ENCODE measurements around the gene PER2.
"Not testable (repeated sequence)": the region's sequence is repeated elsewhere in the genome, so short reads cannot be mapped to it uniquely, and the experiment has no call there.

PER2 gene

DNA sequence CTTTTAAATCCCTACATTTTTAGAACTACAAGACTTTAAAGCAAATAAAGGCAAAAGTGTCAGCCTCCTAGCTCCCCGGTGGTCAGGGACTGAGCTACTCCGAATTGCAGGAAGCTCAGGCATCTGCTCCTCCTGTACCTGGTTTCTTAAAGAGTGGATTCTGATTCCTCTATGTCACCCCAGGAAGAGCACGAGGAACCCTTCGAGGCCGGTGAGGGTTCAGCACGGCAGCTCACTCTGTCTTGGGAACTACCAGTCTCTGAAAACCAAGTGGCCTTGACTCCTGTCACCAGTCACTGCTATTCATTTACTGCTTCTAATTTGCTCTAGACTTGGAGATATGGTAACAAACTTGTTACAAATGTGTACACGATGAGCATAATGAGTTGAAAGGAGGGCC lies 2.3 kb downstream of the PER2 start:
- ATAC-seq: no peak

DNA sequence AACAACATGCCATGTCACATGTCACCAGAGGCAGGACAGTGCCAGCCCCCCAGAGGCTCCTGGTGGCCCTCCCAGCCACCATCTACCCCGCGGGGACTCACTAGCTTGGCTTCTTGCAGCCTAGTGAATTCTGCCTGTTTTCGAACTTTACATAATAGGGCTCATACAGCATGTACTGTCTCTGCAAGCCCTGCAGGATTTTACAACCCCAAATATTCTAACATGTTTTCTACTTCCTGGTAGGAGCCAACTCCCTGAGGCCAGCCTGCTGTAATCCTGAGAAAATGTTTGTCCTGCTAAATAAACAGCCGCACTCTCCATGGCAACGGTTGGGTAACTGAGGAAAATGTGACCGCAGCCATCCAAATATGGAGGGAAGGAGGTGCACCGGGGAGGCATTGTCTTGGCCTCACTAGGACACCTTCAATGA lies 2.7 kb downstream of the PER2 start:
- ATAC-seq: no peak

DNA sequence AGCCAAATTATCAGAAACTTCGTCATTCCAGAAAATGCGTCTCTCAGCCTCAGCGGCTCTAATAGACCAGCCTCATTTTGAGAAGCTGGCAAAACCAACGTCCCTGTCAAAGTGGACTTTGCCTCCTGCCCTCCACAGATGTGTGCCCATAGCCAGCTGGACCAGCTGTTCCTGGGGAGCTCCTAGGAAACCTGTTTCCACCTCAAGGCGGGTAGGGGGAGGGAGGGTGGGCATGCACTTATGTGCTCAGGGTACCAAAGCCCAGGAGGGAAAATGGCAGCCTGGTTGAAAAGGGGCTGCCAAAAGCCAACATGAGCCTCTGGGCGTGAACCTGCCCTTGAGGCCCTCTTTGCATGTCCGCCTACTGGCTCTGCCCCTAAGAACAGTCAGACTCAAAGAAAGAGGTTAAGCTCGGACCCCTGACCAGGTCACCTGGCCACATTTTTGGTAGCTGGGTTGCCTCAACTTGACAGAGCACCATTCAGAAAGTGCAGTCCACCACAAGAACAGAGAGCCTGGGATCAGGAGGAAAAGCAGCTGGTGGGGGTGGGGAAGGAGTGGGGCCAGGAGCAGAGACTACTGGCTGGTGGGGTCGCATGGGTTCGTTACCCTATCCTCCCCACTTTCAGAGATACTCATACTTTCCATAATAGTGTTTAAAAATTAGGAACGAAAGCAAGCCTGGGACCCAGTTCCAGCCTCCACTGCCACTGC lies 3.5 kb downstream of the PER2 start:
- ATAC-seq: no peak

GRCh38 chr2:238282861-238283738 lies 5.3 kb downstream of the PER2 start:
- ATAC-seq: no peak

- ATAC-seq: no peak
These were observed 6.5 kb downstream of the PER2 start for GRCh38 chr2:238281826-238282480.

DNA sequence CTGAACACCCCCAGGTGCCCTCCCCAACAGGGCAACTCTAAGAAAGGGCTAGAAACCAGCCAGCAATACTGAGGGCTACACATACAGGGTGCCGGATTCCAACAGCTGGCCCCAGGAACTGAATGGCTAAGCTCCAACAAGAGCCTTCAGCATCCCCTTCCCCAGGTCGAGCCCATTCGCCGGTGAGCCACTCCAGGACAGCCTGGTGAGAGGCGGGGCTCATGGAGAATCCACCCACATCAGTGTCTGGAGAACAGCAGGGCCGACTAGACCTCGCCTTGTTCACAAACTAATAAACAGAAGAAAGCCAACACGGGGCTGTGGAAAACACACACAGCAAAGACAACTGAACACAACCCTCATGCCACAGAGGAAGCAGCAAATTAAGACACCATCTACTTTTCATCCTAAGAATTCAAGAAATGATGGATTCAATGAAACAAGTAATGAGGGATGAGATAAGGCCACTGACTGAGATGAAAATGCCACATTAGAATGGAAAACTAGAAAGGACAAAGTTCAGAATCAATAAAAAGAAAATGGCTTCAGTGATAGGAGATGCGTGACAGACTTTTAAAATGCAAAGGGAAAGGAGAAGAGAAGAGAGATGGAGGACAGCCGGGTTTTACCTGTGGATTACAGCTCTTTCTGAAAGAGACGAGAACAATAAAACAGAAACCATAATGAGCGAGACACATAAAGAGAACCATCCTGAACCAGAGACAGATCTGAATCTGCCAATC lies 8.2 kb downstream of the PER2 start:
- no peak for ATAC-seq

GRCh38 chr2:238279324-238279682 lies 9.1 kb downstream of the PER2 start:
- ATAC-seq: no peak

DNA sequence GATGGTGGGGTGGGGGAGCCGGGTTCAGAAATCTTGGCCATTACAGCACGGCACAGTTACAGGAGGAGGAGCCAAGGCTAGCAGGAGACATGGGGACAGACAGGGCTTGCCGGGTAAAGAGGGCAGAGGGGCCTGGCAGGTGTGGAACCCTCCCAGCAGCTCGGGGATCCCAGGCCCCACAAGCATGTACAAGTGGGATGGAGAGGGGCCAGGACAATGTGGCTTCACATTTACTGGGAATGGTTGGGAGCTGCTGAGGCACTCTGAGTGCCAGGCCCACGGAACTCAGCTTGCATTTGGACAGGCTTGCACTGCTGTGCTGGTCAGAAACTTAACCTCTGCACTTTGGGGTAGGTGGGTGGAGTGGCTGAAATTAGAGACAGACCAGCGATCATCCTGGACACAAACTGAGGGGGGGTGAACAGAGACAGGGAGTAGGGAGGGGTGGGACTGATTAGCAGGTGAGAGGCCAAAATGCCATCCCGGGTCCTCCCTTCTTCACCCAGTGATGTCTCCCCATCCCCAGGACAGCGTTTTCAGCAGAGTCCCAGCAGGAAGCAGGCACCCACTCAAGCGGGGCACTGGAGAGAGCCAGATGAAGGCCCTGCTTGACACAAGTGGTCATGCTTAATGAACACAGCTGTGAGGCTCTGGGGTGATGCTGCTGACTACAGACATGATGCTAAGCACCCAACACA lies 9.6 kb downstream of the PER2 start:
- no peak for ATAC-seq

GRCh38 chr2:238277695-238278094 lies 10.7 kb downstream of the PER2 start:
- no peak for ATAC-seq

DNA sequence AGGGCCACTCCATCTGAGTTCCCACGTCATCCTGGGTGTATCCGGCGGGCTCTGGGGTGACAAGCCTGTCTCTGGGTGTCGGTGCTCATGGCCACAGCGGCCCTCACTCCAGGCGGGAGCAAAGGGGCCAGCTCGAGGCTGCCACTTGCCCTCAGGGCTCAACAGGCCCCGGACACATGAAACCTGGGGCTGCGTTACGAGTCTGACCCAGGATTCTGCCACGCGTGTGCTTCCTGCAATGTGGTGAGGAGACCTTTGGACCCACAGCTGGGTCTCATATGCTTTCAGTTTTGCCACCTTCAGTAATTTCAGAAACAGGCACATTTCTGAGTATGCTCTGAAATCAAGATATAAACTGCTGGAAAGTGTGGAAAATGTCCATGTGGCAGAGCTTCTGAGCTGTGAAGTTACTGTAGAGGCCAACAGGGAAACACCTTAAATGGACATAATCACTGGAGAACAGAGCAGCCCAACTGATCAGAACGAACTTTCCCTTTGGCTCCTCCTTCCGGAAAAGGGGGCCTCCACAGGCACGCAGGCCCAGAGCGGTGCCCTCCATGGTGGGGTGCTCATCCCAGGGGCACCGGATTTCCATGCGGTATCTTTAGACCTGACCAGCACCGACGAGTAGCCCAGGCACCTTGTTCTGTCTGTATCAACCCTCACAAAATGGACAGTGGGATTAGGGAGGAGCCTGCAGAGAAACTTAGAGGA lies 14.1 kb downstream of the PER2 start:
- no peak for ATAC-seq

DNA sequence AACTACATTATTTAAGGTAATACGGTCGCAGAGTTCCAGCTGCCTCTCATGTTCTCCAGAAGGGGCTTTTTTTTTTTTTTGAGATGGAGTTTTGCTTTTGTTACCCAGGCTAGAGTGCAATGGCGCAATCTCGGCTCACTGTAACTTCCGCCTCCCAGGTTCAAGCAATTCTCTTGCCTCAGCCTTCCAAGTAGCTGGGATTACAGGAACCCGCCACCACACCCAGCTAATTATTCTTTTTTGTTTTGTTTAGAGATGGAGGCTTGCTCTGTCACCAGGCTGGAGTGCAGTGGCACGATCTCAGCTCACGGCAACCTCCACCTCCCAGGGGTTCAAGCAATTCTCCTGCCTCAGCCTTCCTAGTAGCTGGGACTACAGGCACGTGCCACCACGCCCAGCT lies 15.0 kb downstream of the PER2 start:
- ATAC-seq: not testable (repeated sequence)

GRCh38 chr2:238272156-238272555 lies 16.3 kb downstream of the PER2 start:
- ATAC-seq: no peak

DNA sequence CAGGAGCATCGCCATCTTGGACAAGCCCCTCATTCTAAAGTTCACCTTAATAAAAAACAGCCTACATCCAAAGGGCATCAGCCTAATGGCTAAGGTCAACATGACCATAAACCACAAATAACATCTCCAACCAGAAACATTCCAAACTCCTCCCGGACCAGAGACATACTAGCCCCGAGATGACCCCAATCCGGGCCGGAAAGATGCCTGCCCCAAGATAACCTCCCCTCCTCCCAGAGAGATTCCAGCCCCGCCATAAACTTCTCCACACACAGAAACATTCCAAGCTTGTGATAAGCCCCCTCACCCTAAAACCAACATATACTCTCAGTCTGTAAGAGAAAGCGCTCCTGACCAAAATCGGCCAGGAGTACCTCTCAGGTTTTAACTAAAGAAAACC lies 16.7 kb downstream of the PER2 start:
- ATAC-seq: not testable (repeated sequence)

GRCh38 chr2:238271061-238271554 lies 17.3 kb downstream of the PER2 start:
- no peak for ATAC-seq

DNA sequence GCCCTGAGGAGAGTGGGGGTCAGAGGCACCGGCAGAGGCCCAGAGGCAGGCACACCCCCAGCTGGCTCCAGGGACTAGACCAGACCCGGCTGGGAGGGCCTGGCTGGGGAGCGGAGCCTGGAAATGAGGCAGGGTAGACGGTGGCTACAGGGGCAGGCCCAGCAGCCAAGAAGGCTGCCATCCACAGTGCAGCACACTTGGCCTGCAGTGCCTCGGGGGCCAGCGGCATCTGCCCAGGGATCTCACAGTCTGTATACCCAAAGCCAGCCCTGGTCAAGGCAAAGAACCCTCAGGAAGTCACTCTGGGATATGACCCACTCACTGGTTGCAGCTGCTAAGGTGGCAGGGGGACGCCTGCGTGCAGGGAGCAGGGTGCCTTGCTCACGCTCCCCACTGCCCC lies 17.8 kb downstream of the PER2 start:
- no peak for ATAC-seq

DNA sequence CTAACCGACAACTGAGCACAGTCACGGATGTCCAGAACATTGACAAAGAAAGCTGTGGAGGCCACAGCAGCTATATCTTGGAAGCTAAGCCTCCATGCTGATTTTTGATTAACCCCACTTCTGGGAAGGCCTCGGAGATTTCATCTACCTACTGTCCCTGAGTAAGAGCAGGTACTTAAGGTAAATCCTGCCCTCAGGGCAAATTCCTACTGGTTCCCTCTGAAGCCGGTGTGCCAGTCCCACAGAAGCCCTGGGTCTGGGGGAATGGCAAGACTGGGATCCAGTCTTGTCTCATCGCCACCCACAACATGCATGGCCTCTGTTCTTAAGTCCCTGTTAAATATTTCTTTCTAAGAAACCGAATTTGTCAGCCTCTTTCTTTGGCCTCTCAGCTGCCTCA lies 18.7 kb downstream of the PER2 start:
- no peak for ATAC-seq

DNA sequence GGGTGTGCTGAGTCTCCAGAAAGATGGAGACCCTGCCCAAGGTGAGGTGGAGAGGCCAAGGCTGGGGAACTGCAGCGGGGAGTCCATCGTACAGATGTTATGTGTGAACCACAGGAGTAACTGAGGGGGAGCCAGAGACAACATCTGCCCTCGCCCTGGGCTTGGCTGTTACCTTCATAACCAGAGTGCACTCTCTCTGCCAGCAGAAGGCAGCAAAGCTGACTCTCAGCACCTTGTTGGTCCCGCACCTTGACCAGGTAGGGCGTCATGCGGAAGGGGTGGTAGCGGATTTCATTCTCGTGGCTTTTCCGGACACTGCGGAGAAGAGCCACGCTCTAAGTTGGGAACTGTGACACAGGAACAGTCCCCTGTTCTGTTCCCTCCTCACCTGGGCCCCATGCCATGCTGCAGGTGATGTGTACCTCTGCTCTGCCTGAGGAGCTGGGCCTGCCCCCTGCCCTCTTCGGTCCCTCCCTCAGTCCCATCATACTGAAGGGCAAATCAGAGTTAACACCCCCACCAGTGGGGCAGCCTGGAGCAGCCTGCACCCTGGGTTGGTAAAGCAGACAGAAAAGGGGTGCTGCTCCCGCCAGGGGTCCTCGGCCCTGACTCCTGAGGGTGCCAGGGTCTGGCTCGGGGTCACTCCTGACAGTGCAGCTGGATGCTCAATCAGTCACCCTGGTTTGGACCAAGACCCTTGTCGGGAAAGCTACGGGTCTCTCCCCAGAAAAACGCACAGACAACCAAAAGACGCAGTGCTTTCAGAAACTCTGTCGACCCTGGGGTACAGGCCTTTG lies 20.3 kb downstream of the PER2 start:
- ATAC-seq: no peak

DNA sequence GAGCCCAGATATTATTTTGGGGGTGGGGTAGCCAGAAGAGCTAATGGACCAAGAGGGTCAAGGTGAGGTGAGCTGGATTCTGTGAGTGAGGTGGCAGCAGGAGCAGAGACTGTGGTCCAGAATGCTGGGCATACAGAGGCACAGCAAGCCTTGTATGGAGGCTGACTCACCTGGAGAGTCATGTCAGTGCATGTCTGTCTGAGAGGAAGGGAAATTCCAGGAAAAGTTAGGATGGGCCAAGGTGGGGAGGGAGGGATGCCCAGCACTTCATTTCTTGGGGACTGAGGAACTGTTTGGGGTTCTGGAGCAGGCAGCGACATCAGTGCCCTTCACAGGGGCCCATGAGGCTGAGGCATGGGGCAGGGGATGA lies 21.1 kb downstream of the PER2 start:
- ATAC-seq: no peak

DNA sequence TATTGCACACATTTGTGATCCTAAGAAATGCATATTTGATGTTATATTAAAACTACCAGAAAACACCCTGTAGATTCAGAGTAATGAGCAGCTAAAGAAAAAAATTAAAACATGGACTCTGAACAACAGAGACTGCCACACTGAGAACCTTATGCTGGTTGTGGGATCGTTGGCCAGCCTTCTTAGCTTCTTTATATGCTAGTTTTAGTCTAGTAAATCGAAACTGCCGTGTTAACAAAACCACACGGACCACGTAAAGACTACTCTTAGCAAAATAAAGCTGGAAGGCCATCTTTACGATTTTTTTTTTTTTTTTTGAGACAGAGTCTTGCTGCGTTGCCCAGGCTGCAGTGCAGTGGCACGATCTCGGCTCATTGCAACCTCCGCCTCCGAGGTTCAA lies 22.8 kb downstream of the PER2 start:
- no peak for ATAC-seq

- no peak for ATAC-seq
These were observed 24.3 kb downstream of the PER2 start for GRCh38 chr2:238264072-238264460.
